Immature natural killer cell (primary cell): Measurements from ENCODE around the gene PCSK6. TPM values are rescaled to one million over a fixed set of nuclear protein-coding genes. Genes with fewer than 3 reads are reported as not detected.

Experiments
- DNase-seq, 3 donors: peaks; one replicate each; pipeline ENCODE4 v3.0.0; 2022; ENCODE audit warnings: mixed read lengths in 1 of 3
- H3K27ac Mint-ChIP-seq, 6 donors: one replicate each; pipeline ENCODE4 v1.8.0; 2020; ENCODE audit warnings: mixed read lengths in 6 of 6, mild to moderate bottlenecking in 5 of 6, inconsistent platforms in 4 of 6, moderate library complexity in 3 of 6
- H3K27me3 Mint-ChIP-seq, 3 donors: one replicate each; pipeline ENCODE4 v1.8.0; 2020 to 2021; ENCODE audit warnings: low read depth in 3 of 3, mild to moderate bottlenecking in 3 of 3, mixed read lengths in 3 of 3, moderate library complexity in 3 of 3, inconsistent platforms in 1 of 3
- H3K36me3 Mint-ChIP-seq, 3 donors: one replicate each; pipeline ENCODE4 v1.8.0; 2020; ENCODE audit warnings: mixed read lengths in 3 of 3, inconsistent platforms in 2 of 3, mild to moderate bottlenecking in 2 of 3
- H3K4me1 Mint-ChIP-seq, 2 donors: one replicate each; pipeline ENCODE4 v1.8.0; 2020; ENCODE audit warnings: inconsistent platforms in 2 of 2, mild to moderate bottlenecking in 2 of 2, mixed read lengths in 2 of 2, moderate library complexity in 1 of 2
- H3K4me3 Mint-ChIP-seq, 5 donors: one replicate each; pipeline ENCODE4 v1.8.0; 2020; ENCODE audit warnings: mild to moderate bottlenecking in 5 of 5, mixed read lengths in 5 of 5, inconsistent platforms in 3 of 5, moderate library complexity in 3 of 5
- H3K9me3 Mint-ChIP-seq, 6 donors: one replicate each; pipeline ENCODE4 v1.8.0; 2020; ENCODE audit warnings: mild to moderate bottlenecking in 6 of 6, mixed read lengths in 6 of 6, inconsistent platforms in 4 of 6, moderate library complexity in 3 of 6
- polyA plus RNA-seq, 3 donors: library from polyadenylated mRNA; unstranded; fragments of 300-500 nt; fragmentation: Illumina TruSeq; gene quantifications; one replicate each; pipeline ENCODE4 v1.2.3, GENCODE V29; 2021

The PCSK6 gene
- polyA plus RNA-seq, 3 donors from 2014 or later: 1.7 to 3.0 TPM; not detected in 1

DNA sequence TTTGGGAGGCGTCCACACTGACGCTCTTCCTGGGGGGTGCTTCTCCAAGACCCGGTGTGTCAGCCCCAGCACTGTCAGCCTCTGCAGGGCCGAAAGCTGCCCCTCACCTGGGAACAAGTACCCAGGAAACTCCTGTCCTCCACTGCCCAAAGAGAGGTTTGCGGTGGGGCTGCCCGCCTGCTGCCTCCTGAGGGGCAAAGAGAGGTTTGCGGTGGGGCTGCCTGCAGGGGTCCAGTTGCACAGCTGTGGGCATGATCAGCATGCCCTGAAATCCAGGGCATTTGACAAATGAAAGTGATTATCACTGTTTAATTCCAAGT lies 179.4 kb downstream of the PCSK6 start:
- H3K4me3 Mint-ChIP-seq: no peak overlapping the region
- peaks cover 1 to 6% (median 3%) of the 10 kb centered on the region in 3 donors for H3K27me3 Mint-ChIP-seq
- H3K27ac Mint-ChIP-seq: no peak overlapping the region
- H3K4me1 Mint-ChIP-seq: no peaks in the 10 kb centered on the region
- H3K9me3 Mint-ChIP-seq: no peaks in the 10 kb centered on the region
- DNase-seq: no peak
- H3K36me3 Mint-ChIP-seq: peaks cover 0 to 3% (median 0%) of the 10 kb centered on the region in 3 donors

DNA sequence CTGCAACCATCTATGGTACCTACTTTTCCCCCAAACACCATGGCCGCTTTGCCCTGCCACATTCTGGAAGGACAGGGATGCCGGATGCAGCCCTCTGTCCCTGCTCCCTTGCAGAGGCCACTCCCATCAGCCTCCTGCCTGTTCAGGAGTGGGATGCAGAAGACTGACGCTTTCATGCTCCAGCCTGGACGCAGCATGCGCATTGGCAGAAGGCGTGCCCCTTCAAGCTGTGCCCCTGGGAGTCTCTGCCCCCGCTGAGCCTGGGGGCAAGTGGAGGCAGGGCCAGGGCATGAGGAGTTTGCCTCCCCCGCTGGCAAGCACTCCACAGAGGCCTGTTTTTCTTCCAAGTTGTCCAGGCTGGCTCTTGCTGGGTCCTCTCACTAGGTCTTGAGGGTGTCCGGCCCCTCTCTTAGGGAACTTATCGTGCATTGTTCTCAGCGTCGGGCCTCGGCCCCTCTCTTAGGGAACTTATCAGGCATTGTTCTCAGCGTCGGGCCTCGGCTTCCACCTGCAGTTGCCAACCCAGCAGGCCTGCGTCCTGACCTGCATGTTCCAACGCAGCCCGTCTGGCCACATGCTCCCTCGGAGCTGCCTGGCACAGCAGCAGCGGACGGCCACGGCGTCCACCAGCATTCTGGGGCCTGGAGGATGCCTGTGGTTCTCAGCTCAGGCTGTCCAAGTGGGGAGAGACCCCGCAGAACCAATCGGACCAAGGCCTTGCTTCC lies 179.9 kb downstream of the PCSK6 start:
- H3K4me3 Mint-ChIP-seq: no peak overlapping the region
- H3K27me3 Mint-ChIP-seq: peaks cover 1 to 6% (median 3%) of the 10 kb centered on the region in 3 donors

DNA sequence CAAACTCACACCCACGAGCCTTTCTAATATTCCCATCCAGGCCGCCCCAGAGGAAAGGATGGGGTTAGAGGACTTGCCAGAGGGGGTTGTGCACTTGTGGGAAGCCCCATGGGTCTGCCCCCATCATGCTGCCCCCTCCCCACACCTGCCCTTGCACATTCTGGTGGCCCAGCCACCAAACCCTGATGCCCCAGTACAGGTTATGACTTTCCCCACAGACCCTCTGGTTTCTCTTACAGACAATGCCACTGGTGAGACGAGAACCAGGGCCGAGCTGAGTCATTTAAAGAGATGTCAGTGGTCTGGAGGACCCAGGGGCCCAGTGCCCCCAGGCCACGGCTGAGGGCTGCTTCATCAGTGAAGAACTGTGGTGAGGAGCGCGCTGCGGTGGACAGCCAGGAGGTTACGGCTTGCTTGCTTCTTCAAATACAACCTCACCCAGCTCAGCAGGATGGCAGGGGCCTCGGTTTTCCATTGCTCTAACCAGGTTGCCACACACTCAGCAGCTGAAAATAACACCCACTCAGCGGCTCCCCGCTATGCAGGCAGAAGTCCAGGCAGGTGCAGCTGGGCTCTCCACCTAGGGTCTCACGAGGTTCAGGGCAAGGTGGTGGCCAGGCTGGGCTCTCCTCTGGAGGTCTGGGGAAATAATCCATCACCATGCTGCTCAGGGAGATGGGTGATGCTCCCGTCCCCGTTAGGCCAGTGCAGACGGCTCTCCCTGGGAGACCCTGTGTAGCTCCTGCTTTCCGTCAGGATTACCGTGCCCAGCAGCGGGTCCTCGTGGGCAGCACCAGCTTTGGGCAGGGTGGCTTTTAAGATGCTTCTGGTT lies 180.7 kb downstream of the PCSK6 start:
- Mint-ChIP-seq H3K4me3 (no peak overlapping the region), H3K9me3 (no peaks in the 10 kb centered on the region), H3K27me3 (peaks cover 1 to 6% (median 3%) of the 10 kb centered on the region in 3 donors), H3K4me1 (no peaks in the 10 kb centered on the region), H3K36me3 (peaks cover 0 to 11% (median 0%) of the 10 kb centered on the region in 3 donors), H3K27ac (no peak overlapping the region)
- DNase-seq: no peak

More for the DNA sequence above, 179.9 kb downstream of the PCSK6 start:
- H3K36me3 Mint-ChIP-seq: peaks cover 0 to 5% (median 0%) of the 10 kb centered on the region in 3 donors
- H3K27ac Mint-ChIP-seq: no peak overlapping the region
- no peaks in the 10 kb centered on the region for H3K9me3 Mint-ChIP-seq
- DNase-seq: no peak
- H3K4me1 Mint-ChIP-seq: no peaks in the 10 kb centered on the region

DNA sequence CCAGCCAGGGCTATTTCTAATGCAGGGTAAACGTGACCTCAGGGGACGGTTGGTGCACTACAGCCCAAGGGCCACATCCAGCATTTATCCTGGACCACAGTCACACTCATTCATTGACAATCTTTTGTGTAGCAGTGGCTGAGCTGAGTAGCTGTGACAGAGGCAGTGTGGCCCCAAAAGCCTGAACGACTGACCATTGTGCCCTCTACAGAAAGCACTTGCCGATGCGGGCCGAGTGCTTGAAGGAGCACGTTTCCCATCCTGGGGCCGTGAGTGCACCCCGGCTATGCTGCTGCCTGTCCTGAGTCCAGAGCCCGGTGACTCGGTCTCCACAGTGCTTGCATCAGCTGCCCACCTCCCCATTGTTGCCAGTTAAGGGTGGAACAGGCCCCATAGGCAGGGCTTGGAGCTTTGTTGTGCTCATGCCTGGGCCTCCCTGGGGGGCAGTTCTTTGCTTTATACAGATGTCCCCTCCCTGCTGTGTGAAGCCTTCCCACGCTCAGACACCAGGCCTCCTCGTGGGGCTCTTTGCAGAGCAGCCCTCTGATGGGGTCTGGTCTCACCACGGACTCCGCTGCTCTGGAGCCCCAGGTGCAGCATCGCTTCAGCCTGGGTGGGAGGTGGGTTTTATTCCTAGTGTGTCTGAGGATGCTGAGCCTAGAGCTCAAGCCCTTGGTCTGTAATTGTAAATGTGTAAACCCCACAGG lies 181.5 kb downstream of the PCSK6 start:
- Mint-ChIP-seq H3K4me1 (no peaks in the 10 kb centered on the region), H3K27me3 (peaks cover 1 to 3% (median 3%) of the 10 kb centered on the region in 3 donors), H3K4me3 (no peak overlapping the region), H3K36me3 (peaks cover 0 to 12% (median 0%) of the 10 kb centered on the region in 3 donors), H3K27ac (no peak overlapping the region), H3K9me3 (no peaks in the 10 kb centered on the region)
- no peak for DNase-seq

DNA sequence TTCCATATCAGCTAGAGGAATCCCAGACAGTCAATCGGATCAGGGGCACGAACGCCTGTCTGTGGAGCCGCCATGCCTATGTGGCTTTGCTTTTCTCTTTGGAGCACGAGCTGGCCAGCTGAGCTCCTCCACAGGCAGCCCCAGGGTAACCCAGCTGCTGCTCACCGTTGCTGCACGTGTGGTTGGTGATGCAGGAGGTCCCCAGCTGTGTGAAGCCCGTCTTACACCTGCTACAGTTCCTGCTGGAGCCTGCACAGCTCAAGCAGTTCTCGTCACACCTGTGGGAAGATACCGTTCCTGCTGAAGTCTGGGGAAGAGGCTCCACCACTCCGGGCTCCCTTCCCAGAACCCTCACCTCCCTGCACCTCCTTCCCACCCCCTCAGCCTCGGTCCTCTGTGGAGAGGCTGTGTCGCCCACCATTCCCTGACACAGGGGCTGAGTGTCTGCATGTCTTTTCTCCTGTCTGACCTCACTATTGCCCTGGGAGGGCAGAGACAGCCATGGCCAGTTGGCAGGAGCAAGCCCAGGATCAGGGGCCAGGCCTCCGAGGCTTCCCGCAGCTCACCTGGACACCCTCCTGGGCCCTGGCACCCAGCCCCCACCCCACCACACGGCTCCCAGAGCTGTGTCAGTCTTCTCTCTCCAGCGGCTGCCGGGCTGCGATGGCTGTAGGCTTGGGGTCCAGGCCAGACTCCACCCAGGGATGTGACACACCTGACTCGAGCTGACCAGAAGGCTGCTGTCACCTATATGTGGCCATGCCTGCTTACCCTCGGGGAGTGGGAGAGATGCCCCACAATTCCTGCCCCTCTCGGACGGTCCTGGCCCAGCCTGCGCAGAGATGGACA lies 182.2 kb downstream of the PCSK6 start:
- DNase-seq: no peak
- Mint-ChIP-seq H3K4me1 (no peaks in the 10 kb centered on the region), H3K27ac (no peak overlapping the region), H3K27me3 (peaks cover 1 to 3% (median 3%) of the 10 kb centered on the region in 3 donors), H3K9me3 (no peaks in the 10 kb centered on the region), H3K4me3 (no peak overlapping the region), H3K36me3 (peaks cover 0 to 11% (median 0%) of the 10 kb centered on the region in 3 donors)

DNA sequence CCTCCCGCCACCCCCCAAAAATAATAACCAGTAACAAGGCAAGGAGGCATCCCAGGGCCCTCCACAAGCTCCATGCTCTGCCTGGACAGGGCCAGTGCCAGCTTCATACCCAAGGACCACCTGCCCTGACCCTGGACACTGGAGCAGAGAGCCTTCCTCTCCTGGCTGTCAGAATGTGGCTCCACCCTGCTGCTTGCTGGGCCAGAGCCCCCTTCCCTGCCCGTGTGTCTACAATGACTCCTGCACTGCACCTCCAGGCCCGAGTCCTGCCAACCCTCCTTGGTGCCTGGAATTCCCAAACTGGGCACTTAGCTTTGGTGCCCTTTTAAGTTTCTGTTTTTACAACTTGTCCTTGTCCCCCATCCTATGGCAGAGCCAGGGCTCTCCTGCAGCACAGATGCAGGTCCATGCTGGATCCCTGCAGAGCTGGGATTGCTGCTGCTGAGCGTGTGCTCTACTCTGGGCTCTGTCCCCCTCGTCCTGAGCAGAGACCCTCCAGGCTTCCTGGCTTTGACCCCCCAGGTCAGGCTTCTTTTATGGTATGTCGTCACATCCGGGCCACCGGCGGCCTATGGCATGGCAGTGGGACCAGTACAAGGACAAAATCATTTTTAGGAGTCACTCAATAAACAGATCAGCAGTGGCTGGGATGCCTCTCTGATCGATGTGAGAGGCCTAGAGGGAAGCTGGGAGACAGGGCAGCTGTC lies 183.0 kb downstream of the PCSK6 start:
- Mint-ChIP-seq H3K36me3 (peaks cover 0 to 9% (median 0%) of the 10 kb centered on the region in 3 donors), H3K27me3 (peaks cover 0 to 3% (median 3%) of the 10 kb centered on the region in 3 donors), H3K27ac (no peak overlapping the region), H3K9me3 (no peaks in the 10 kb centered on the region), H3K4me3 (no peak overlapping the region), H3K4me1 (no peaks in the 10 kb centered on the region)
- no peak for DNase-seq

DNA sequence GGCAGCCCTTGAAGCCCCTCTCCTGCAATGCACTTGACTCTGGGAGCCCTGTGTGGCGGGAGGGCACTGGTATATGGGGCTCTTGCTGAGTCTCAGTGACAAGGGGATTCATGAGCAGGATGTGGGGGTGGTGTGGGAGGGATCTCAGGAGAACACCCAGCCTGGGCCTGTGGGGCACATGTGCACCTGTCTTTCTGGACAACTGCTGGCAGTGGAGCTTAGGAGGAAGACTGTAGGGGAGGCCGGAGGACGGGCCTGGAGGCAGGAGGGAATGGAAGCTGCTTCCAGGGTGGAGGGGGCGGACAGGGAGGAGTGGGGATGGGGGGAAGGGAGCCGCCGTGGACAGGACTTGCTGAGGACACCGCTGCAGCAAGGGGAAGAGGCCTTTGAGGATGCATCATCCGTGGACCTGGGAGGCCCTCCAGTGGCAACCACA lies 183.7 kb downstream of the PCSK6 start:
- Mint-ChIP-seq H3K36me3 (peaks cover 0 to 9% (median 0%) of the 10 kb centered on the region in 3 donors), H3K9me3 (no peaks in the 10 kb centered on the region), H3K4me3 (no peak overlapping the region), H3K27ac (no peak overlapping the region), H3K4me1 (no peaks in the 10 kb centered on the region), H3K27me3 (peaks cover 0 to 3% (median 3%) of the 10 kb centered on the region in 3 donors)
- DNase-seq: no peak

DNA sequence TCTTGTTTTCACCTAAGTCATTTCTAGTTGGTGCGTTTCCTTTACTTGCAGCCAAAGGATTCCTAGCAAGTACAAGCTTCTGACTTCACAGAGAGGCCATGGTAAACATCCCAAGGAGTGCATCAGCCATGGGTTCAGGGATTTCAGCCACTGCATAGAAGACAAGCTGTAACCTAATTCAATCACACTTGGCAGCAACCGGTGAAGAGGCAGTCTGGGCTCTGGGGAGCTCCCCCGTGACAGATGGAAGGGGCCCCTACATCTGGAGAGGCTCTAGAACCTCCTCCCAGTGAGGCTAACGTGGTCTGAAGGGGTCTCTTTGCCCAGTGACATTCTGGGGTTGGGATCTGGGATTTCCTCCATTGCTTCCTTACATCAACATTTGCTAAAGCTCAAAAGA lies 186.1 kb downstream of the PCSK6 start:
- H3K4me1 Mint-ChIP-seq: no peaks in the 10 kb centered on the region
- no peak overlapping the region for H3K4me3 Mint-ChIP-seq
- H3K27ac Mint-ChIP-seq: no peak overlapping the region
- H3K36me3 Mint-ChIP-seq: peaks cover 0 to 9% (median 0%) of the 10 kb centered on the region in 3 donors
- H3K27me3 Mint-ChIP-seq: peaks cover 1 to 3% (median 1%) of the 10 kb centered on the region in 3 donors
- DNase-seq: no peak
- no peaks in the 10 kb centered on the region for H3K9me3 Mint-ChIP-seq

DNA sequence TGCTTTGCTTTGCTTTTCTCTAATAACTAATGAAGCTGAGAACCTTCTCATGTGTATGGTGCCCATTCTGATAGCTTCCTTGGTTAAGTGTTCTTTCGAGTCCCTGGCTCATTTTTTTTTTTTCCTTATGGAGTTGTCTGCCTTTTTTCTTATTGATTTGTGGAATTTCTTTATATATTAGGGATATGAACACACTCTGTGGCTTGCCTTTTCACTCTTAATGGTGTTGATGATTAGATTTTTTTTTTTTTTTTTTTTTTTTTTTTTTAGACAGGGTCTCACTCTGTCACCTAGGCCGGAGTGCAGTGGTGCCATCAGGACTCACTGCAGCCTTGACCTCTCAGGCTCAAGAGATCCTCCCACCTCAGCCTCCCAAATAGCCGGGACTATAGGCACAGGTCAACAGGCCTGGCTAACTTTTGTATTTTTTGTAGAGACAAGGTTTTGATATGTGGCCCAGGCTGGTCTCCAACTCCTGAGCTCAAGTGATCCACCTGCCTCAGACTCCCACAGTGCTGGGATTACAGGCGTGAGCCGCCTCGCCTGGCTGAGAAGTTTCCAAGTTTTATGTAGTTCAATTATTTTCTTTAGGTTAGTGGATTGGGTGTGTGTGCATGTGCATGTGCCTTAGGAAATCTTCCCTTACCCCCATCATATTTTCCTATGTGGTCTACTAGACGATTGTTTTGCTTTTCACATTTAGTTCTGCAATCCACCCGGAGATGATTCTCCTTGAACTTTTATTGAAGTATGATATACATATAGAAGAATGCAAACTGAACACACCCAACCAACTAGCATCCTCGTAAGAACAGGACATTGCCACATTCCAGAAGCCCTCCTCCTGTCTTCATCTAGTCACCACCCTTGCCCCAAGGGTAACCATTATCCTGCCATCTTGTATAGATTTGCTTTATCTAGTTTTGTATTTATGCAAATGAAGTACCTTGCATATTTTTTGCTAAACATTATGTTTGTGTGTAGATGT lies 192.8 kb downstream of the PCSK6 start:
- Mint-ChIP-seq H3K27ac (peak overlapping the region in 5 of 6 donors; percentile 90 to 96 (median 93)), H3K4me1 (peaks cover 32 to 42% of the 10 kb centered on the region in 2 donors), H3K9me3 (no peaks in the 10 kb centered on the region), H3K4me3 (peak overlapping the region; percentile 91 to 99 (median 95)), H3K27me3 (peaks cover 10 to 17% (median 15%) of the 10 kb centered on the region in 3 donors), H3K36me3 (peaks cover 0 to 3% (median 0%) of the 10 kb centered on the region in 3 donors)
- no peak for DNase-seq

DNA sequence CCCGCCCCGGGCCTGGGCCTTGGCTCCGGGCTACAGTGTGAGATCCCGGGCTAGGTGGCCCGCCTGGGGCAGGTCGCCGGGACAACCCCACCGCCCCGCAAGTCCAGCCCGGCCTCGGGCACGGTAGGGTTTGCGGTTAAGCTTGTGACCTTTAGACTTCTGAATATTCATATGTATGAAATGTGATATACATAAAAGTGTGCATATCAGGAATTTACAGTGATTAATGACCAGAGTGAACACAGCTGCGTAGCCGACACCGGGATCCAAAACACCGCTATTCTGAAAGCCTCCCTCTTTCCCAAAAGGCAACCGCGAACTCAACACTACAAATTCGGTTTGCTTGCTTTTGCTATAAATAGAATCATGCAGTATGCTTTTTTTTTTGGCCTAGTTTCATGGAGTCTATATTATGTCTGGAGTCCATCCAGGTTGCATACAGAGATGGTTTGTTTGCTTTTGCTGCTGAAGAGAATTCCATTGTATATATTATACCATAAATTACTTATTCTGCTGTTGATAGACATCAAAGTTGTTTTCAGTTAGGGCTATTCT lies 193.8 kb downstream of the PCSK6 start:
- H3K4me1 Mint-ChIP-seq: peaks cover 35 to 51% of the 10 kb centered on the region in 2 donors
- peaks cover 0 to 3% (median 0%) of the 10 kb centered on the region in 3 donors for H3K36me3 Mint-ChIP-seq
- H3K4me3 Mint-ChIP-seq: peak overlapping the region; percentile 95 to 100 (median 96)
- H3K27me3 Mint-ChIP-seq: peaks cover 10 to 17% (median 15%) of the 10 kb centered on the region in 3 donors
- no peak for DNase-seq
- H3K9me3 Mint-ChIP-seq: no peaks in the 10 kb centered on the region
- H3K27ac Mint-ChIP-seq: peak overlapping the region; percentile 93 to 98 (median 95)
